ENCODE measurements around the gene ZC3H4. TPM values are rescaled to one million over a fixed set of nuclear protein-coding genes. Genes with fewer than 3 reads are reported as not detected.
A peak's percentile ranks its signal among the peaks of the same experiment; 100 is the strongest.

ZC3H4 gene
- total RNA-seq, 4 donors from 2014 or later, result 26.2 to 34.7 (median 30.2) TPM

DNA sequence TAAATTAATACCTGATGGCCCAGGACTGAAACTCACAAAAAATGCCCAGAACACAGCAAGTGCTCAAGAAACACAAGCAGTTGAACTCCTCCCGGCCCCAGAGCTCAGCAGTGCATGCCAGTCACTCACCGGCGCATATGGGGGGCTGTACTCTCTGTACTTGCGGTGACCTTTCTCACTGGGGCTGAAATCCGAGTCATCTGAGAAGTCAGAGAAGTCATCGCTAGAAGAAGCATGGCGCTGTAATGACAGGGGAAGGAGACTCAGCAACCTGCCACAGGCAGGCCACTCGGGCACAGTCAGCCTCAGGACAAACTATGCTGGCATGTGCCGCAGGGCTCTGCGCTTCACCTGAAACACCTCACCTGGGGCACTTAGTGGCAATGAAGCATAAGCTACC is 19.7 kb downstream of the ZC3H4 start:
- 90% methylated on average over 10 of the region's 10 CpGs for WGBS
- intact Hi-C loops (cut with DNase I), result no loop called here
- peak overlapping the region; percentile 32 to 64 (median 50) for H3K27ac ChIP-seq (replicated peaks in 1 of 4)
- H3K36me3 ChIP-seq, result peaks cover 30 to 50% (median 44%) of the 10 kb centered on the region in 4 donors
- no peaks in the 10 kb centered on the region for H3K27me3 ChIP-seq
- H3K4me3 ChIP-seq, result no peak overlapping the region
- H3K9me3 ChIP-seq, result no peaks in the 10 kb centered on the region
- TF ChIP-seq CTCF (IDR thresholded peaks at IDR 0.05), result no peak
- TF ChIP-seq POLR2AphosphoS5 (IDR thresholded peaks at IDR 0.05), result no peak
- TF ChIP-seq EP300 (IDR thresholded peaks at IDR 0.05), result no peak
- TF ChIP-seq POLR2A (IDR thresholded peaks at IDR 0.05; ENCODE audit: low read depth), result no peak
- no peak for DNase-seq (ENCODE audit: extremely low spot score)
- peaks cover 41 to 64% (median 58%) of the 10 kb centered on the region in 4 donors for H3K4me1 ChIP-seq

DNA sequence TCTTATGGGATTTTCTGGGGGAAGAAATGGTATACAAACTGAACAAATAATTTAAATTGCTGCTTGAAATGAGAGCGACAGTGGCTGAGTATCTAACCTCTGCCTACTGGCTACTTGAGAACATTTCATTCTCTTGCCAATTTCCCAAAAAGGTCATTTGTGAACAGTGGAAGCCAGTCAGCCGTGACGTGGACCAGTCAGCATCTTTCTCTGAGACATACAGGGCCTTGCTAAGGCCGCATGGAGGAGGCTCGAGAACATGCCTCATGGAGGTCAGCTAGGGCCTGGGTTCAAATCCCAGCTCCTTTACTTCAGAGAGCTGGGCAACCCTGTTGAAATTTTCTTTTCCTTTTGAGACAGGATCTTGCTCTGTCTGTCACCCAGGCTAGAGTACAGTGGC is 20.3 kb downstream of the ZC3H4 start:
- intact Hi-C loops (cut with DNase I), result no loop called here
- Histone ChIP-seq H3K27ac (replicated peaks in 1 of 4) (peak overlapping the region; percentile 32 to 64 (median 50)), H3K27me3 (no peaks in the 10 kb centered on the region), H3K9me3 (no peaks in the 10 kb centered on the region), H3K4me3 (no peak overlapping the region), H3K4me1 (peaks cover 37 to 58% (median 52%) of the 10 kb centered on the region in 4 donors), H3K36me3 (peaks cover 31 to 56% (median 50%) of the 10 kb centered on the region in 4 donors)
- WGBS, result 62% methylated on average over 5 of the region's 5 CpGs
- TF ChIP-seq POLR2AphosphoS5 (IDR thresholded peaks at IDR 0.05), result peak in 1 of 2 donors; percentile 43
- TF ChIP-seq CTCF (IDR thresholded peaks at IDR 0.05), result no peak
- TF ChIP-seq POLR2A (IDR thresholded peaks at IDR 0.05; ENCODE audit: low read depth), result no peak
- TF ChIP-seq EP300 (IDR thresholded peaks at IDR 0.05), result no peak
- DNase-seq (ENCODE audit: extremely low spot score), result no peak

- no peak for TF ChIP-seq CTCF (IDR thresholded peaks at IDR 0.05)
- no peak for TF ChIP-seq EP300 (IDR thresholded peaks at IDR 0.05)
- no peak for DNase-seq (ENCODE audit: extremely low spot score)
- WGBS, result 91% methylated on average over 21 of the region's 21 CpGs
- no peaks in the 10 kb centered on the region for H3K27me3 ChIP-seq
- no peaks in the 10 kb centered on the region for H3K9me3 ChIP-seq
- H3K4me1 ChIP-seq, result peaks cover 5 to 24% (median 18%) of the 10 kb centered on the region in 4 donors
- intact Hi-C loops (cut with DNase I), result no loop called here
- peaks cover 53 to 90% (median 84%) of the 10 kb centered on the region in 4 donors for H3K36me3 ChIP-seq
- H3K4me3 ChIP-seq, result no peak overlapping the region
- no peak overlapping the region for H3K27ac ChIP-seq (replicated peaks in 1 of 4)
Observed at GRCh38 chr19:47089767-47090350, 23.7 kb downstream of the ZC3H4 start.

DNA sequence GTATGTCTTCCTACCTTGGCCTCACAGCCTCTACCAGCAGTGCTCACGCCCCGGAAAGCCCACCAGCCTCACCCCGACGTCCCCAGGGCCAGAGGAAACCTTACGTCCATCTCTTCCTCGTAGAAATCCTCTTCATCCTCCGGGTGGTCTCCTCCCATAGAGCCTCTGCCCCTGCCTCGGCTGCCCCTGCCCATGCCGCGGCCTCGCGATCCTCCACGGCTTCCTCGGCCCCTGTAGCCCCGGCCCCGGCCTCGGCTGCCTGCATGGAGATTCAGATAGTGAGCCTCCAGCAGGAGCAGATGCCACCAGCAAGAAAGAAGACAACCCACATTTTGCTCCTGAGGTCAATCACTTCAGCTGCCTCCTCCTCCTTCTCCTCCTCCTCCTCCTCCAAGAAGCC is 27.3 kb downstream of the ZC3H4 start:
- TF ChIP-seq POLR2AphosphoS5 (IDR thresholded peaks at IDR 0.05) (no peak), CTCF (IDR thresholded peaks at IDR 0.05) (no peak), EP300 (IDR thresholded peaks at IDR 0.05) (no peak), POLR2A (IDR thresholded peaks at IDR 0.05; ENCODE audit: low read depth) (no peak)
- H3K27me3 ChIP-seq, result no peaks in the 10 kb centered on the region
- no peaks in the 10 kb centered on the region for H3K4me1 ChIP-seq
- H3K9me3 ChIP-seq, result no peaks in the 10 kb centered on the region
- no peak overlapping the region for H3K27ac ChIP-seq (replicated peaks in 1 of 4)
- no peak for DNase-seq (ENCODE audit: extremely low spot score)
- WGBS, result 95% methylated on average over 17 of the region's 17 CpGs
- no peak overlapping the region for H3K4me3 ChIP-seq
- peaks cover 65 to 100% (median 99%) of the 10 kb centered on the region in 4 donors for H3K36me3 ChIP-seq
- intact Hi-C loops (cut with DNase I), result no loop called here
